ENCODE measurements around the gene ZNF75A.
A peak's percentile ranks its signal among the peaks of the same experiment; 100 is the strongest.
"Not testable (repeated sequence)": the region's sequence is repeated elsewhere in the genome, so short reads cannot be mapped to it uniquely, and the experiment has no call there.

The ZNF75A gene

GRCh38 chr16:3305109-3306068, at the start of gene ZNF75A, which contains the start of gene TIGD7:
ZNF75A (plus strand) TSS chr16:3305497; CDS start chr16:3308429, 2,932 bp downstream.
TIGD7 (minus strand) TSS chr16:3305430; CDS start chr16:3300614, 4,816 bp downstream.
- peak; percentile 70 for DNase-seq

GRCh38 chr16:3256146-3256865, 49.0 kb upstream of the ZNF75A start, which contains the start of gene MEFV:
MEFV (minus strand) TSS chr16:3256633; CDS start chr16:3256587, 46 bp downstream.
- no peak for DNase-seq

GRCh38 chr16:3256866-3257465, 48.3 kb upstream of the ZNF75A start:
- DNase-seq = no peak

DNA sequence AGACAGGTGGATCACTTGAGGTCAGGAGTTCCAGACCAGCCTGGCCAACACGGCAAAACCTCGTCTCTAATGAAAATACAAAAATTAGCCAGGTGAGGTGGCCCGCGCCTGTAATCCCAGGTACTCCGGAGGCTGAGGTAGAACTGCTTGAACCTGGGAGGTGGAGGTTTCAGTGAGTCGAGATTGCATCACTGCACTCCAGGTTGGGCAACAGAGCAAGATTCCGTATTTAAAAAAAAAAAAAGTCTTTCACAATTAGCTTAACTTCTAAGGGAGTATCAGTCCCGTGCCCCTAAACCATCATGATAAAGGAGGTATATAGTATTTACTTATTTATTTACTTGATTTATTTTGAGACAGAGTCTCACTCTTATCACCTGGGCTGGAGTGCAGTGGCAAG, 45.5 kb upstream of the ZNF75A start:
- DNase-seq = no peak

DNA sequence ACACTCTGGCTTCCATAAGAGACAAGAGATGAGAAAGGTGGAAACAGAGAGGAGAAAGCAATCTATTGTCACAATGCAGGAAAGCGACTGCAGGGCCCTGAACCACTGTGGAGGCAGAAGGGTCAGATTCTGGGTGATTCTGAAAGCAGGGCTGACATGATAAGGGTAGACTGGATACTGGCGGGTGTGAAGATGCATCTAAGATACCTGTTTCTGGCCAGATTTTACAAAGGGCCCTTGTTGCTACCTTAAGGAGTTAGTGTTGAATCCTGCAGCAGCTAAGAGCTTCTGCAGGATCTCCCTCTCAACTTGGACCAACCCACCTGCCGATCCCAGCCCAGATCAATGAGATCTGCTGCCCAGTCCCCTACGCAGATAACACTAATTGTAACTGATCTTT, 42.8 kb upstream of the ZNF75A start:
- no peak for DNase-seq

DNA sequence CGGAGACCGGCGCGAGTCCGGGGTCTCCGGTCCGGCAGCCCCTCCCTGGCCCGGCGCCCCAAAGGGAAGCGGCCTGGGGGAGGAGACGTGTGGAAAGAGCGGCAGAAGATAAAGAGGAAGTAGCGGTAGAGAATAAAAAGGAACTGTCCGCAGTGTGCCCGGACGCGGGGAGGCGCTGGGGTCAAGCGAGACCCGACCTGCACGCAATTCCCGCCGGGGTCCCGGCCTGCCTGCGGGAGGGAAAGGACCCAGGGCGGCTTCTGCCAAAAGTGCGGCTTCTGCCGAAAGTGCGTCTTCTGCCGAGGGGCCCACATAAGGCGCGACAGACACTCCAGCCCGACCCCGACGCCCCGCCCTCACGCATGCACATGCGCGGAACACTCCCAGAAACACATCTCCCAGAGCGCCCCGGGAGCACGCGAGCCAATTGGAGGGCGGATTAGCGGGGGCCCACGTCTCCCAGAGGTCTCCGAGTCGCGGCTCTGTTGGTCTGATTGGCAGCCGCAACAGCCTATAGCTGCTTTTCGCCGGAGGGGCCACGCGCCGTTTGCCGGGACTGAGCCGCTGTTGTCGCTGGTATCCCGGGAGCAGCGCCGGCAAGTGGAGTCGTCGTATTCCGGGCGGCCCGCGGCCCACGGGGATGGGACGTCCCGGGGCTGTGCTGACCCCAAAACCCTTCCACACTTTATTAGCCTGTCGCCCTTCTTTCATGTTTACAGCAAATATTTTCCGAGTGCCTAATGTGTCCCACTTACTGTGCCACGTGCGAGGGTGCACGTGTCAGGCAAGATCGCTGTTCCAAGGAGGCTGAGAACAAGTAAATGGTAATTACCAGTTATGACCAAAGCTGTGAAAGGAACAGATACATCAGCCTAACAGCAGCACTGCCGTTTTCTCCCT, 40.9 kb upstream of the ZNF75A start:
- peak; percentile 78 for DNase-seq

DNA sequence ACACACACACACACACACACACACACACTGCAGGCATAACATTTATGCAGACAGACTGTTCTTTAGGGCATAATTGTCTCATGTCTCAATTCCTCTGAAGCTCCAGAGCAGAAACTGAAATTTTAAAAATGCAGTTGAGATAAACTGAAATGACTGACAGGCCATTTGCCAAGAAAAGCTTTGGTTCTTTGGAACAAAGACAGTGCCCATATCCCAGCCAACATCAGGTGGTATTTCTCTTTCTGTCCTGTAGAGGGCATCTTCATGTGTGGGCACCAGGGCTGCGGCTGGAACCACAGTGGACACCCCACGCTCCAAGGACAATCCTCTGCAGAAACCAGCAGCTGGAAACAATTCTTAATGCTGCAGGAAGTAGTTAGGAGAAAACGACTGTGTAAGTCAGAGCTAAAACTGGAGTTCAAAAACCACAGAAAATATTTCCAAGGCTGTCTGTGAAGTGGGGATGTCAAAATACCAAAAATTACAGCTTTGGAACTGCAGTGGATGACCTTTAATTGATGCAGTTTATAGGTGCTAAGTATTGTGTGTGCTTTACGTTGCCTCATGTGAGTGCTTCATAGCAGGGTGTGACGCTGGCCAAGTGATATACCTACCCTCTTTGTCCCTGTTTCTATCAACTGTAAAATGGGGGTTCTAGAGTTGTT, 38.3 kb upstream of the ZNF75A start:
- DNase-seq = no peak

DNA sequence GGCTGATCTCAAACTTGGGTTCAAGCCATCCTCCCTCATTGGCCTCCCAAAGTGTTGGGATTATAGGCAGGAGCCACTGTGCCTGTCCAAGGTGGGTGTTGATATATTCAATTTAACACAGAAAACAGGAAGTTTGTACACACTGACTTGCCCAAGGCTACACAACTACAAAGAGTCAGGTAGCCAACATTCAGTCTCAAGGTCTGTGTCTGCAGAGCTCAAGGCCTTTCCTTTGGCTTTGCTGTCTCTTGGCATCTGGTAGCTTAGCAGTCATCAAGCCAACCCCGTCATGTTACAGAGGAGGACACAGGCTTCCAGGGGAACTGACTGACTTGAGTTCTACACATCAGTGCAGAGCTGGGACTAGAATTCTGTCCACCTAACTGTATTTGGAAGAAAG, 37.0 kb upstream of the ZNF75A start:
- DNase-seq = no peak

- DNase-seq = not testable (repeated sequence)
These were observed 34.6 kb upstream of the ZNF75A start for GRCh38 chr16:3270718-3271117.

DNA sequence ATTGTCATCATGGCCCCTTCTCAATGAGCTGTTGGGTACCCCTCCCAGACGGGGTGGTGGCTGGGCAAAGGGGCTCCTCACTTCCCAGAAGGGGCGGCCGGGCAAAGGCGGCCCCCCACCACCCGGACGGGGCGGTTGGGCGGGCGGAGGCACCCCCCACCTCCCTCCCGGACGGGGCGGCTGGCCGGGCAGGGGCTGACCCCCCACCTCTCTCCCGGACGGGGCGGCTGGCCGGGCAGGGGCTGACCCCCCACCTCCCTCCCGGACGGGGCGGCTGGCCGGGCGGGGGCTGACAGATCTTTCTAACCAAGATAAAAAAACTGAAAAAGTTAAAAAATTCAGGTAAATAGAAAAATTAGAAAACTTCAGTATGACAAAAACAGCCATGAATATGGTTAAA, 34.0 kb upstream of the ZNF75A start:
- not testable (repeated sequence) for DNase-seq

GRCh38 chr16:3274490-3274889, 30.8 kb upstream of the ZNF75A start:
- no peak for DNase-seq

DNA sequence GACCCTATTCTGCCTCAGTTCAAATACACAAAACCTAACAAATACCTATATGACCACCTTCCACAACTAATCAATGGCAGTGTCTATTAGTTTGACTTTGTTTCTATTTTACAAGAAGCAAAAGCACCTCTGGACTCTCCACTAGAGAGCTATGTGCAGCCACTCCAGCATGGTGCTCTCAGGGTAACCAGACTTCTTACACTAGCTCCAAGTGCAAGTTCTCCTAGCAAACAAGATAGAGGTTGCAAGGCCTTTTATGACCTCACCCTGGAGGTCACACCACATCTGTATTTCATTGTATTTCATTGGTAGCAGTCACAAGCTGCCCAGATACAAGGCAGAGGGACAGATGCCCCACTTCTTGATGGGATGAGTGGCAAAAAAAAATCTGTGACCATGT, 30.4 kb upstream of the ZNF75A start:
- no peak for DNase-seq

DNA sequence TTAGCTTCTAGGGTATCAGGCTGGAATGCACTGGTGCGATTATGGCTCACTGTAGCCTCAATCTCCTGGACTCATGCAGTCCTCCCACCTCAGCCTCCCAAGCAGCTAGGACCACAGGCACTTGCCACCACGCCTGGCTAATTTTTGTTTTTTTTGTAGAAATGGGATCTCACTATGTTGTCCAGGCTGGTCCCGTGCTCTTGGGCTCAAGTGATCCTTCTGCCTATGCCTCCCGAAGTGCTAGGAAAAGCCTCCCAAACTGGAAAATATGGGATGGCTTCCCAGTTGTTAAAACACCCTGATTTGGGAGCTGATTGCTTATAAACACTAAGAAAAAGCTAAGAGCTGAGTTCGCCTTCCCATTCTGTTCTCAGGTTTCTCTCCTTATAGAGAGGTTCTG, 28.6 kb upstream of the ZNF75A start:
- no peak for DNase-seq

- DNase-seq = no peak
These were observed 24.0 kb upstream of the ZNF75A start for GRCh38 chr16:3281222-3281820.

GRCh38 chr16:3282103-3282729, 23.1 kb upstream of the ZNF75A start:
- peak; percentile 62 for DNase-seq

GRCh38 chr16:3282730-3283542, 22.4 kb upstream of the ZNF75A start, which contains the start of gene ZNF263:
ZNF263 (plus strand) TSS chr16:3283491; CDS start chr16:3283819, 328 bp downstream.
- DNase-seq = peak; percentile 94

GRCh38 chr16:3283543-3284447, 21.5 kb upstream of the ZNF75A start:
- no peak for DNase-seq

- DNase-seq = no peak
These were observed 20.2 kb upstream of the ZNF75A start for GRCh38 chr16:3285131-3285530.
